CD4-positive, alpha-beta T cell treated with Interleukin-21 for 1 hour (primary cell): ENCODE data around the gene SET.
"Not testable (repeated sequence)": the region's sequence is repeated elsewhere in the genome, so short reads cannot be mapped to it uniquely, and the experiment has no call there.

Experiments used
- DNase-seq: peaks from one replicate; pipeline ENCODE4 v3.0.0-alpha.2; 2020

The SET gene

DNA sequence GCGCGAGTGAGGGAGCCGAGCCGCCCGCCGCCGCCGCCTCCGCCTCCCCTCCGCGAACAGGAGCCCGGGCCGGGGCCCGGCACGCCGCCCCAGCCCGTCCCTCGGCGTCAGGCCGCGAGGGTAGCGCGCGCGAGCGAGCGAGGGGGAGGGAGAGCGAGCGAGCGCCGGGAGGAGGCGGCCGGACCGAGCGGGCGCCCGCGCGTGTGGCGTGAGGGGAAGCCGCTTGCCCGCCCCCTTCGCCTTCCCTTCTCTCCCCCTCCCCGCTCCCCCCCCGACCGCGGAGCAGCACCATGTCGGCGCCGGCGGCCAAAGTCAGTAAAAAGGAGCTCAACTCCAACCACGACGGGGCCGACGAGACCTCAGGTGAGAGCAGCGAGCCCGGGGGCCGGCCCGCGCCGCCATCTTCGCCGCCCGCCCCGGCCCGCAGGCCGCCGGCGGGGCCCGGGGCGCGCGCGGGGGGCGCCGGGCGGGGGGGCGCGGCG lies 312 bp downstream of the SET start:
- peak; percentile 64 for DNase-seq

GRCh38 chr9:128689820-128690683 lies 1.0 kb downstream of the SET start:
- peak; percentile 70 for DNase-seq

GRCh38 chr9:128690684-128691034 lies 1.6 kb downstream of the SET start:
- no peak for DNase-seq

DNA sequence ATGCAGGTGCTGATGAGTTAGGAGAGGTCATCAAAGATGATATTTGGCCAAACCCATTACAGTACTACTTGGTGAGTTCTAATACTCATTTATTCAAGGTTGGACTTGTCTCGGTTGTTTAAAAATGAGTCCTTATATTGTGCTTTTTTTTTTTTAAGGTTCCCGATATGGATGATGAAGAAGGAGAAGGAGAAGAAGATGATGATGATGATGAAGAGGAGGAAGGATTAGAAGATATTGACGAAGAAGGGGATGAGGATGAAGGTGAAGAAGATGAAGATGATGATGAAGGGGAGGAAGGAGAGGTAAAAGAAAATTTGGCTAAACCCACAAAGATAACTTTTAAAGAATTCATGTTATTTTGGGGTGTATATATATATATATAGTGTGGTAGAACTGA lies 4.7 kb downstream of the SET start:
- not testable (repeated sequence) for DNase-seq

DNA sequence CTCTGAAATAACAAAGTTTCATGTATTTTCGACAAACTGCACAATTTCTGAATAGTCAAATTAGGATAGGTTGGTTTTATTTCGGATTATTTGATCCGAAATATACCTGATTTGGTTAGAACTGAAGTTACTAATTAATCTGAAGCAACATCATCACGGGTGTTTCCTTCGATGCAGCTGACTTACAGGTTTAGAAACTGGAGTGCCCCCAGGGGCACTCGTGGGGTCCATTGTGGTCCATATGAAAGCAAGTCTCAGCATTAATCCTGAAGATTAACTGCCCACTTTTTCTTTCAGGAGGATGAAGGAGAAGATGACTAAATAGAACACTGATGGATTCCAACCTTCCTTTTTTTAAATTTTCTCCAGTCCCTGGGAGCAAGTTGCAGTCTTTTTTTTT lies 5.3 kb downstream of the SET start:
- DNase-seq = no peak

- no peak for DNase-seq
Observed at GRCh38 chr9:128696923-128697707, 8.1 kb downstream of the SET start.

DNA sequence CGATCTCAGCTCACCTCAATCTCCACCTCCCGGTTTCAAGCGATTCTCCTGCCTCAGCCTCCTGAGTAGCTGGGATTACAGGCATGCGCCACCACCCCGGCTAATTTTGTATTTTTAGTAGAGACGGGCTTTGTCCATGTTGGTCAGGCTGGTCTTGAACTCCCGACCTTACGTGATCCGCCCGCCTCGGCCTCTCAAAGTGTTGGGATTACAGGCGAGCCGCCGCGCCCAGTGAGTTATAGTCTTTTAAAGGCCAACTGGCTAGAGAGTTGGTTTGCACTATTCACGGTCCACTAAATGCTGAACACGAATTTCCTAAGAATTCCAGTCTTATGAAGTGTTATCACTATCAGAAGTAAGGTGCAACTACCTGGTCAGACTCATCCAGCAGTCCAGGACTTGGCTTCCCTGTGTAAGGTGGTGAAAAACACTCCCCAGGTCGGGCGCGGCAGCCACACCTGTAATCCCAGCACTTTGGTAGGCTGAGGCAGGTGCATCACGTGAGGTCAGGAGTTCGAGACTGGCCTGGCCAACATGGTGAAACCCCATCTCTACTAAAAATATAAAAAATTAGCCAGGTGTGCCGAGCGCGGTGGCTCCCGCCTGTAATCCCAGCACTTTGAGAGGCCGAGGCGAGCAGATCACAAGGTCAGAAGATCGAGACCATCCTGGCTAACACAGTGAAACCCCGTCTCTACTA lies 10.2 kb downstream of the SET start:
- not testable (repeated sequence) for DNase-seq

DNA sequence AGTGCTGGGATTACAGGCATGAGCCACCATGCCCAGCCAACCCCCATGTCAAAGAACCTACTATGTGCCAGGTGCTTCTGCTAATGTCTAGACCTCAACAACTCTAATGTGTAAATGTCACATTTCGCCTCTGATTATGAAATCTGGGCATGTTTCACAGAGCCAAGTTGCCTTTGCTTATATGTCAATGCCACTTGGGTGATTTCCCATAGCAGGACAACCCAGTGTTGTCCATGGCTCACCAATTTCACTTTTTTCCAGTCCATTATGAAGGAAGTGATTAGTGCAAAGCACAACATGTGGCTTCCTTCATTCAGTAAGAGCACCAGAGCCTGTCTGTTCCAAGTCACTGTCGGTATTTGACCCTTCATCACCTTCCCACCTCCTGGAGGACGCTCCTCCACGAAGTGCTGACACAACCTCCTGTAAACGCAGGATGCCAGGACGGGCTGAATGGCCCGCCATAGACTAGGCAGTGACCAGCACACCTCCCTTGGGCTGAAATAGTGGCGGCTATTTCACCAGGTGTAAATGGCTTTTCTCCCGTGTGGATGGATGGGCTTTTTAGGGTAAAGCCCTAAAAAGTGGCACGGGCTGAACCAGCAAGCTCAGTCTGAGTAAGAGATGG lies 12.3 kb downstream of the SET start:
- DNase-seq = no peak

DNA sequence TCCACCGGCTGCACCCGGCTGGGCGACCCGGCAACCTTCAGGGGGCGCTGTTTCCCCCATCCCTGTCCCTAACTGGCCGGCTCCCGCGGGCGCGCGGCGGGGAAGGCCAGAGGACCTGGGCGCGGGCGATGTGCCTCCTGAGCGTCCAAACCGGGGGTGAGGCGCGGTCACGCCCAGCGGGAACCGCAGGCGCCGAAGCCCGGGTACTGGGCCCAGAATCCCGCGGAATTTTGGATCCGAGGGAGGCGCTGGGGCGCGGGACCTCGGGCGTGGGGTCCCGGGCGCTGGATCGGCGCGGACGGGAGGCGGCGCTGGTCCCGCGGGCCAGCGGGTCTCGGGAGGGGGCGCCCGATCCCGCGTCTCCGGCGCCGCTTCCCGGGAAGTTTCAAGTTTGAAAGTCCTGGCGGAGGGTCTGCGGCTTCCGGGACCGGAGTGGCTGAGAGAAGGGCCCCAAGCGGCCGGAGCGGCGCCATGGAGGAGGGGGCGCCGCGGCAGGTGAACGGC lies 13.5 kb downstream of the SET start, which contains the start of gene PKN3:
Gene PKN3 (plus strand): TSS at position 59 of the 504 bp plus-strand sequence. CDS start 413 bp downstream, at position 472.
- peak; percentile 84 for DNase-seq

DNA sequence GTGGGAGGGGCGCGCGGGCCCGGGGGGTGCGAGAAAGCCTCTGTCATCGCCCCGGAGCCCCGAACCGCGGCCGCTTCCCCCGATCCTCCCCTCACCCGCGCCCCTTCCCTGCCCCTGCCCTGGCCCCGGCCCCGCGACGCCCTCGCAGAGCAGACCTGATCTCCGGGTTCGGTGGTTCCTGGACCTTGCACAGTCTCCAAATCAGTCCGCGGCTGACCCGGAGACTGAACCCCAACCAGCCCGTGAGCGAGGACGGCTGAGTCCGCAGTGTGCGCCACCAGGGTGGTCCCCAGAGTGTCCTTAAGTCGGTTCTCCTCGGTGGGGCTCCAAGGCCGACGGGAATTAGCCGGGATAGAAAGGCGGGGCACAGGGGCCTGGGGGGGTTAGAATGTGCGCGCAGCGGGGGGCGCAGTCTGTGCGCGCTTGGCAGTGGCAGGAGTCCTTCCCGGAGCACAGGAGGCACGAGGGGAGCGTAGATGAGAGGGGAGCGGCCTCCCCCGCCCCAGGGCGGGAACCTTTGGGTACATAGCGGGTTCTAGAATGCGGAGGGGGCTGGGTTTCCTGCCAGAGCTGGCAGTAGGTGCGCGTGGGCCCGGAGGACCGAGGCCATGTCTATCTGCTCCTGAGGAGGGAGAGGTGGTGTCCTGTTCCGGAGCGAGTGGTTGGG lies 14.1 kb downstream of the SET start:
- DNase-seq = no peak

DNA sequence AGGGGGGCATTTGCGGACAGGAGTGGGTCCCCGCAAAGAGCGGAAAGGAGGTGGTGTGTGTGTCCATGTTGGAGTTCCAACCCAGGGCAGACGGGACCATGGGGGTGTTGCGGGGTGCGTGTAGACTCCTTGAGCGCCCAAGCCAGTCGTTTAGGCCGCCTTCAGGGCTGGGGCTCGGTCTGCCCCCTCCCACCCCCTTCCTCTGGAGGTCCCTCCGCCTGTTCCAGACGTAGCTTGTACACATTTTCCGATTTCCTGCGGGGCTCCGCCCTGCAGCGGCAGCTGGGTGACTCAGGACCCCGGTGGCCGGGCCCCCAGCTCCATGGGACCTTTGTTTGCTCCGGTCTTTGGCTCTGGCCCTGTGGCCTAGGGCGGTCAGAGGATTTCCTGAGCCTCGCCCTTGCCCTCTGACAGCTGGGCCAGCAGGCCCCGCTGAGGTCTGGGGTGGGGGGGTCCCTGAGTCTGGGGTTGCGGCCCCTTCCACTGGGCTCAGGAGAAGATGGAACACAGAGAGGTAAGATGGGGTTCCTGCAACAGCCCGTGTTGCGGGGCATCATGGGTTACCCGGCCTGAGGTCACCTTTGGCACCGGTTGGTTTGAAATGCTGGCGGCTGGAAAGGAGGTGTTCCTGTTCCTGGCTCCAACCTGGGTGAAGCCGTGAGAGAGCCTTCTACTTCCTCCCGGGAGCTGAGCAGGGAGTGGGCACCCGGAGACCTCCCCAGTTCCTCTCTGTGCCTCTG lies 14.8 kb downstream of the SET start:
- DNase-seq = no peak

DNA sequence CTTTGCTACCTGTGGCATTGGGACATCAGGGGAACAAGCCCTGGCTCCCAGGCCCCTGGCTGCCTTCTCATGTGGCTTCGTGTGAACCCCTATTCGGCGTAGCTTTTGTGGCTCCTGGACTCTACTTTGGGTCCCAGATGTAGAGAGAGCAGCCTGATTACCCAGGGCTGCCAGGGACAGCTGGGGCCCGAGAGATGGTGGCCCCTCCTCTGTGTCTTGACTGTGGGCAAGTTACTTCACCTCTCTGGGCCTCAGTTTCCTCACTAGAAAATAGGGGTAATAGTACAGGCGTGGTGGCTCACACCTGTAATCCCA lies 15.3 kb downstream of the SET start:
- no peak for DNase-seq

GRCh38 chr9:128705051-128705965 lies 16.3 kb downstream of the SET start:
- DNase-seq = no peak

GRCh38 chr9:128706045-128706444 lies 17.0 kb downstream of the SET start:
- no peak for DNase-seq

DNA sequence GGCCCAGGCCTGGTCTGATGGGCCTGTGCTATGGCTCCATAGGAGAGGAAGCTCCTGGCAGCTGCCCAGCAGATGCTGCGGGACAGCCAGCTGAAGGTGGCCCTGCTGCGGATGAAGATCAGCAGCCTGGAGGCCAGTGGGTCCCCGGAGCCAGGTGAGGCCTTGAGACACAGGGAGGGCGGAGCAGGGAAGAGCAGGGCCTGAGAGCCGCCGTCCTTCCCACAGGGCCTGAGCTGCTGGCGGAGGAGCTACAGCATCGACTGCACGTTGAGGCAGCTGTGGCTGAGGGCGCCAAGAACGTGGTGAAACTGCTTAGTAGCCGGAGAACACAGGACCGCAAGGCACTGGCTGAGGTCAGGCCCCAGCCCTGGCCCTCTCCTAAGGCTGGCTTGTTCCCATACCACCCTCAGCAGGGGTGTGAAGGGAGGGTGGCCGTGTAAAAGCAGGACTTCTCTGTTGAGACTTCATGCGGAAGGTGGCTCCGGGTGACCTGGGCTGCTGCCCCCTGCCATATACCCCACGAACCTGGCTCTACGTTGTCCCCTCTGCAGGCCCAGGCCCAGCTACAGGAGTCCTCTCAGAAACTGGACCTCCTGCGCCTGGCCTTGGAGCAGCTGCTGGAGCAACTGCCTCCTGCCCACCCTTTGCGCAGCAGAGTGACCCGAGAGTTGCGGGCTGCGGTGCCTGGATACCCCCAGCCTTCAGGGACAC lies 17.8 kb downstream of the SET start:
- no peak for DNase-seq

DNA sequence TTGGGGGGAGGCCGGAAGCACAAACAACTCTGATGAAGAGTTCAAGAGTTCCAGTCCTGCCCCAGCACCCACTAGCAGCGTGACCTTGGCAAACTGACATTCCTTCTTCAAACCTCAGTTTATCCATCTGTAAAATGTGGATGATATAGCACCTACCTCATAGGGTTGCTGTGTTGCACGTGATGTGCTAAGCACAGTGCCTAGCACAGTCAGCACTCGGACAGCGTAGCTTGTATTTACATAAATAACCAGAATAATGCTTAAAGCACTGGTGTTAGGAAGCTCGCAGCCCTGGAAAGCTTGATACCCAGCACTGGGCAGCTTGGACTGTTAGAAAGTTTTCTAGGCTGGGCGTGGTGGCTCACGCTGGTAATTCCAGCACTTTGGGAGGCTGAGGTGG lies 18.4 kb downstream of the SET start:
- no peak for DNase-seq

GRCh38 chr9:128712451-128713410 lies 23.7 kb downstream of the SET start:
- DNase-seq = no peak

- DNase-seq = no peak
Observed at GRCh38 chr9:128713411-128713780, 24.4 kb downstream of the SET start.
